ENCODE results near the gene PRKAA1.
"Not testable (repeated sequence)": the region's sequence is repeated elsewhere in the genome, so short reads cannot be mapped to it uniquely, and the experiment has no call there.

Gene PRKAA1

DNA sequence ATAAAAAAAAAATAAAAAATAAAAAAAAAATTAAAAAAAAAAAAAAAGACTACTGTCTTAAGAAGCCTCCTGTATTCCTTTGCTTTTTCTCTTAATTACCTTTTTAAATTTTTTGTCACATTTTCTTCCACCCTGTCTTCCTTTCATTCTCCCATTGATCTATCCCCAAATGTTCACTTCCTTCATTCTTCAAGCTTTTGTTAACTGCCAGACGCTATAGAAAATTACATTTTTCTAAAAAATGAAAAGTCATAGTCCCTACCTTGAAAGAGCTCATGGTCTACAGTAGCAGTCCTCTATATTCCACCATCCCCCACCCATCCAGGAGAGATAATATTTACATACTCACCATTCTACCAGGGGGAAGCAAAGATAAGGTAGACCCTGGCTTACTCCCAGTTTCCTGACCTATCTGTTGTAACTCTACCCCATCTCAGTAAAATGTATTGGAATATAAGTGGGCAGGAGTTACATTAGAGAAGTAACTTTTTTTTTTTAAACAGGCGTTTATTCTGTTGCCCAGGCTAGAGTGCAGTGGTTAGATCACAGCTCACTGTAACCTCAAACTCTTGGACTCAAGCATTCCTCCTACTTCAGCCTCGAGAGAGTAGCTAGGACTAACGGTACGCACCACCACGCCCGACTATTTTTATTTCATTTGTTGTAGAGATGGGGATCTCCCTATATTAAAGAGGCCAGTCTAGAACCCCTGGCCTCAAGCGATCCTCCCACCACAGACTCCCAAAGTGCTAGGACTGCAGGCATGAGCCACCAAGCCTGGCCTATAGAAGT is 3.8 kb upstream of the PRKAA1 start:
- no peak for DNase-seq
- peaks cover 3% of the 10 kb centered on the region for H3K27me3 Mint-ChIP-seq (ENCODE audit: low read depth, poor library complexity)
- peaks cover 5% of the 10 kb centered on the region for H3K36me3 Mint-ChIP-seq (ENCODE audit: low read depth)
- H3K27ac Mint-ChIP-seq: peak overlapping the region; percentile 6
- H3K4me1 Mint-ChIP-seq: peaks cover 27% of the 10 kb centered on the region
- TF ChIP-seq, protein P1, sequence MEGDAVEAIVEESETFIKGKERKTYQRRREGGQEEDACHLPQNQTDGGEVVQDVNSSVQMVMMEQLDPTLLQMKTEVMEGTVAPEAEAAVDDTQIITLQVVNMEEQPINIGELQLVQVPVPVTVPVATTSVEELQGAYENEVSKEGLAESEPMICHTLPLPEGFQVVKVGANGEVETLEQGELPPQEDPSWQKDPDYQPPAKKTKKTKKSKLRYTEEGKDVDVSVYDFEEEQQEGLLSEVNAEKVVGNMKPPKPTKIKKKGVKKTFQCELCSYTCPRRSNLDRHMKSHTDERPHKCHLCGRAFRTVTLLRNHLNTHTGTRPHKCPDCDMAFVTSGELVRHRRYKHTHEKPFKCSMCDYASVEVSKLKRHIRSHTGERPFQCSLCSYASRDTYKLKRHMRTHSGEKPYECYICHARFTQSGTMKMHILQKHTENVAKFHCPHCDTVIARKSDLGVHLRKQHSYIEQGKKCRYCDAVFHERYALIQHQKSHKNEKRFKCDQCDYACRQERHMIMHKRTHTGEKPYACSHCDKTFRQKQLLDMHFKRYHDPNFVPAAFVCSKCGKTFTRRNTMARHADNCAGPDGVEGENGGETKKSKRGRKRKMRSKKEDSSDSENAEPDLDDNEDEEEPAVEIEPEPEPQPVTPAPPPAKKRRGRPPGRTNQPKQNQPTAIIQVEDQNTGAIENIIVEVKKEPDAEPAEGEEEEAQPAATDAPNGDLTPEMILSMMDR (IDR thresholded peaks at IDR 0.05): no peak
- peak overlapping the region; percentile 10 for H3K4me3 Mint-ChIP-seq
- peaks cover 13% of the 10 kb centered on the region for H3K9me3 Mint-ChIP-seq

DNA sequence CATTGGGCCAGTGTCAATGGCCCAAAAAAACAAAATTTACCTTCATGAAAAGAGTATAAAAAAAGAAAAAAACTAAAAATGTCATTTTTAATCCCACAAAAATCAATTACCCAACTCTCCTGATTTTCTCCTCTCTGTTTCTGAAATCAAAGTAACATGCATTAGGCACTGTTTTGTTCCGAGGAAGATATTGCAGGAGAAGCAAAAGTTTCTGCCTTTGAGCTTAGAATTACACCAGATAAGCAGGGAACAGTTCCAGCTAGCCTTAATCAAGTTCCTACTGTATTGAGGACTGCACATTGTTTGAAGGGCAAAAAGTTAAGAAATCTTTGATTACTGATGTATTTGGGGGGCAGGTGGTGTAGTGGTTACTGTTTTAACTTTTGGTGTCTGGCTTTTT is 1.1 kb upstream of the PRKAA1 start:
- H3K27ac Mint-ChIP-seq: no peak overlapping the region

DNA sequence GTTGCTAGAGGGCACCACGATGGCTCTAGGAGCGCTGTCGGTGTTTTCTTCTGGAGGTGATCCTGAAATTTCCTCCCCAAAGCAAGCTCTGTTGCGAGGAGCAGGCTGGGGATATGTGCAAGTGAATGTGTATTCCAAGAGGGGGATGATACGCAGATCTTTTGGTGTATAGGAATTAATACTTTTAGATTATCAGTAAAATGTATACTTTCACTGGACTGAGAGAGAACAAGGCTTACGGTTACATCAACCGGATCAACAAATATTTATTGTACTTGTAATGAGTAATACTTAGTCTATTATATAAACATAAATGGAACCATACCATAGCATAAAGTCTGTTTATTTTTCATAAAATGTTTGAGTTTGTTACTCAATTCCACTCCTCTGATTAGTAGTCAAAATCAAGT is 632 bp upstream of the PRKAA1 start:
- H3K4me3 Mint-ChIP-seq: peak overlapping the region; percentile 87
- H3K36me3 Mint-ChIP-seq (ENCODE audit: low read depth): peaks cover 25% of the 10 kb centered on the region
- peaks cover 38% of the 10 kb centered on the region for H3K4me1 Mint-ChIP-seq
- TF ChIP-seq, protein P1 (IDR thresholded peaks at IDR 0.05): no peak
- H3K9me3 Mint-ChIP-seq: peaks cover 19% of the 10 kb centered on the region
- H3K27me3 Mint-ChIP-seq (ENCODE audit: low read depth, poor library complexity): peaks cover 3% of the 10 kb centered on the region
- H3K27ac Mint-ChIP-seq: peak overlapping the region; percentile 81
- no peak for DNase-seq

More for the DNA sequence above, 1.1 kb upstream of the PRKAA1 start:
- peaks cover 20% of the 10 kb centered on the region for H3K36me3 Mint-ChIP-seq (ENCODE audit: low read depth)
- H3K4me1 Mint-ChIP-seq: peaks cover 38% of the 10 kb centered on the region
- no peak for DNase-seq
- peaks cover 16% of the 10 kb centered on the region for H3K9me3 Mint-ChIP-seq
- TF ChIP-seq, protein P1 (IDR thresholded peaks at IDR 0.05): no peak
- peaks cover 3% of the 10 kb centered on the region for H3K27me3 Mint-ChIP-seq (ENCODE audit: low read depth, poor library complexity)
- peak overlapping the region; percentile 87 for H3K4me3 Mint-ChIP-seq

DNA sequence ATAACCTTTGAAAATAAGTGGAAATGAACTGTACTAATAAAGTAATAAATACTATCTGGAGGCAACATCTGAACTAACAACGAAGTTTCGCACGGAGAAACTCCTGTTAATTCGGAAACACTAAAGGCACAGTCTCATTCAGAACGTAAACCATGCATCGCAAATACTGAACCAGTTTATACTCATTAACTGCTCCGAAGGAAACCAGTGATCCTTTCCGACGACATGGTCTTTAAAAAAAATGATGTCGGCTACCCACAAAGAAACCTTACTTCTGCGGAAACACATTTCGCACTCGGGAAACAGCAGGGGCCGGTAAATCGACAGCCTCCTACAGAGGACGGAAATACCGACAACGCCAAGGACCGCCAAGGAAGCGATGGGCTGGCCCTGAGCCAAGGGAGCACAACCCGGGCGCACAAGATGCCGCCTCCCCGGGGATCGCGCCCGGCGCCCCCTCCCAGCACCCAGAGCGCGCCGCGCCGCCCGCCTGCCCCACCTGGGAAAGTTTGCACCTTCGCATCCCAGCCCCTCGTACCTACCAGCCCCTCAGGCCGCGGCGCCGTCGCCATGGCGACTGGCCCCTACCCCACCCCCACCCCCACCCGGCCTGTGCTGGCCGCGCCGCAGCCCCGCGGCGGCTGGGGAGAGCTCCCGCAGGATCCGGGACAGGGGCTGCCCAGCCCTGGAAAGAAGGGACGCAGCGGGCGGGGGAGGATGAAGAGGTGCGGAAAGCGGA is 732 bp downstream of the PRKAA1 start:
- TF ChIP-seq, protein P1 (IDR thresholded peaks at IDR 0.05): no peak
- H3K4me1 Mint-ChIP-seq: peaks cover 38% of the 10 kb centered on the region
- peaks cover 33% of the 10 kb centered on the region for H3K36me3 Mint-ChIP-seq (ENCODE audit: low read depth)
- H3K27me3 Mint-ChIP-seq (ENCODE audit: low read depth, poor library complexity): no peaks in the 10 kb centered on the region
- H3K27ac Mint-ChIP-seq: peak overlapping the region; percentile 97
- H3K4me3 Mint-ChIP-seq: peak overlapping the region; percentile 89
- peaks cover 19% of the 10 kb centered on the region for H3K9me3 Mint-ChIP-seq
- DNase-seq: peak; percentile 80

DNA sequence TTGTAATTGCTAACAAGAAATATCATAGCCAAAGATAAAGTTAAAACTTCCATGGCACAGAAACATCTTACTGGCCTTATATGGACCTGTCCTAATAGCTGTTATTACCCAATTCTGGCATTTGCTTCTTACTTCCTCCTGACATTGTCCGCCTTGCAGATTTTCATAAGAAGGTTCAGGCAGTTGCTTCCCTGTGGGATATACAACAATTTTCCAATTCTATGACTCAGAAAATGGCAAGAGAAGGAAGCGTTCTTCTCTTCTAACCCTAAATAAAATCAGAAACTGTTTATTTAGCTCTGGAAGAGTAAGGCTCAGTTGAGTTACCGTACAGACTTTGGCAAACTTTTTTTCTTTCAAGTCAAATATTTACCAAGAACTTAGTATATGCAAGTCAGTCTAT is 1.7 kb downstream of the PRKAA1 start:
- Mint-ChIP-seq H3K4me1 (peaks cover 33% of the 10 kb centered on the region), H3K27ac (no peak overlapping the region), H3K36me3 (ENCODE audit: low read depth) (peaks cover 28% of the 10 kb centered on the region), H3K9me3 (peaks cover 14% of the 10 kb centered on the region), H3K4me3 (peak overlapping the region; percentile 89), H3K27me3 (ENCODE audit: low read depth, poor library complexity) (no peaks in the 10 kb centered on the region)
- no peak for DNase-seq
- TF ChIP-seq, protein P1 (IDR thresholded peaks at IDR 0.05): no peak

DNA sequence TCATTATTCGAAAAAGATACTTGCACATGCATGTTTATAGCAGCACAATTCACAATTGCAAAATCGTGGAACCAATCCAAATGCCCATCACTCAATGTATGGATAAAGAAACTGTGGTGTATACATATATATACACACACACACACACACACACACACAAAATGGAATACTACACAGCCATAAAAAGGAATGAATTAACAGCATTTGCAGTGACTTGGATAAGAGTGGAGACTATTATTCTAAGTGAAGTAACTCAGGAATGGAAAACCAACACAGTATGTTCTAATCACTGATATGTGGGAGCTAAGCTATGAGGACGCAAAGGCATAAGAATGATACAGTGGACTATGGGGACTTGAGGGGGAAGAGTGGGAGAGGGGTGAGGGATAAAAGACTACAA is 3.3 kb downstream of the PRKAA1 start:
- Mint-ChIP-seq H3K9me3 (peaks cover 13% of the 10 kb centered on the region), H3K4me3 (peak overlapping the region; percentile 38), H3K36me3 (ENCODE audit: low read depth) (peaks cover 37% of the 10 kb centered on the region), H3K4me1 (peaks cover 32% of the 10 kb centered on the region)
- H3K27me3 Mint-ChIP-seq (ENCODE audit: low read depth, poor library complexity); DNase-seq; H3K27ac Mint-ChIP-seq: not testable (repeated sequence)

DNA sequence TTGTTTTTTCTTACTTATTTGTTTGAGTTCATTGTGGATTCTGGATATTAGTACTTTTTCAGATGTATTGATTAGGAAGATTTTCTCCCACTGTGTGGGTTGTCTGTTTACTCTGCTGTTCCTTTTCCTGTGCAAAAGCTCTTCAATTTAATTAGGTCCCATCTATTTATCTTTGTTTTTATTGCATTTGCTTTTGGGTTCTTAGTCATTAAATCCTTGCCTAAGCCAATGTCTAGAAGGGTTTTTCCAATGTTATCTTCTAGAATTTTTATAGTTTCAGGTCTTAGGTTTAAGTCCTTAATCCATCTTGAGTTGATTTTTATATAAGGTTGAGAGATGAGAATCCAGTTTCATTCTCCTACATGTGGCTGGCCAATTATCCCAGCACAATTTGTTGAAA is 3.8 kb downstream of the PRKAA1 start:
- H3K36me3 Mint-ChIP-seq (ENCODE audit: low read depth): peaks cover 42% of the 10 kb centered on the region
- peaks cover 11% of the 10 kb centered on the region for H3K9me3 Mint-ChIP-seq
- not testable (repeated sequence) for H3K27ac Mint-ChIP-seq; H3K4me3 Mint-ChIP-seq; H3K27me3 Mint-ChIP-seq (ENCODE audit: low read depth, poor library complexity); DNase-seq
- H3K4me1 Mint-ChIP-seq: peaks cover 28% of the 10 kb centered on the region

DNA sequence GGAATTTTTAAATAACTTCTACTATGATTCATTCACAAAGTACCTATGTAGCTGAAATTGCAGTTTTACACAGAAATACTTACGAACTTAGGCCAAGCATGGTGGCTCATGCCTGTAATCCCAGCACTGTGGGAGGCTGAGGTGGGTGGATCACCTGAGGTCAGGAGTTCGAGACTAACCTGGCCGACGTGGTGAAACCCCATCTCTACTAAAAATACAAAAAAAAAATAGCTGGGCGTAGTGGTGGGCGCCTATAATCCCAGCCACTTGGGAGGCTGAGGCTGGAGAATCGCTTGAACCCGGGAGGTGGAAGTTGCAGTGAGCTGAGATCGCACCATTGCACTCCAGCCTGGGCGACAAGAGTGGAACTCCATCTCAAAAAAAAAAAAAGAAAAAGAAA is 5.5 kb downstream of the PRKAA1 start:
- H3K27ac Mint-ChIP-seq; H3K27me3 Mint-ChIP-seq (ENCODE audit: low read depth, poor library complexity); DNase-seq; H3K4me3 Mint-ChIP-seq: not testable (repeated sequence)
- Mint-ChIP-seq H3K4me1 (peaks cover 19% of the 10 kb centered on the region), H3K36me3 (ENCODE audit: low read depth) (peaks cover 59% of the 10 kb centered on the region), H3K9me3 (peaks cover 26% of the 10 kb centered on the region)
